Measurements from ENCODE around the gene HPSE. TPM values are rescaled to one million over a fixed set of nuclear protein-coding genes. Genes with fewer than 3 reads are reported as not detected.

Gene HPSE
- total and polyA plus RNA-seq, 4 donors = 0.43 to 4.7 (median 1.0) TPM

GRCh38 chr4:83262682-83263081, 72.0 kb downstream of the HPSE start:
- TF ChIP-seq GABPA (IDR thresholded peaks at IDR 0.05 in 1 of 2, conservative IDR thresholded peaks at IDR 0.05 in 1 of 2) (no peak), SP1 (IDR thresholded peaks at IDR 0.05) (no peak), REST (IDR thresholded peaks at IDR 0.05) (no peak), EGR1 (IDR thresholded peaks at IDR 0.05; ENCODE audit: low read depth in 2 of 2) (no peak), HNF4A (conservative IDR thresholded peaks at IDR 0.05) (no peak)
- Histone ChIP-seq H3K27me3 (ENCODE audit: control insufficient read depth in 4 of 4, insufficient read depth in 4 of 4, low read length in 3 of 4) (no peaks in the 10 kb centered on the region), H3K4me3 (ENCODE audit: low read depth in 1 of 3, low read length in 3 of 3) (no peak overlapping the region), H3K9me3 (ENCODE audit: control insufficient read depth in 4 of 4, low read length in 3 of 4) (no peaks in the 10 kb centered on the region), H3K27ac (ENCODE audit: low read depth in 1 of 2, low read length in 2 of 2) (no peak overlapping the region), H3K36me3 (ENCODE audit: control insufficient read depth in 4 of 4, insufficient read depth in 3 of 4, low read depth in 1 of 4, low read length in 3 of 4) (peaks cover 0 to 5% (median 2%) of the 10 kb centered on the region in 4 donors), H3K4me1 (ENCODE audit: control insufficient read depth in 4 of 4, insufficient read depth in 4 of 4, low read length in 3 of 4) (peaks cover 0 to 4% (median 0%) of the 10 kb centered on the region in 4 donors), H3K9ac (ENCODE audit: low read depth in 1 of 2, low read length in 2 of 2) (no peak overlapping the region)
- no peak for DNase-seq (ENCODE audit: low spot score)
- WGBS = 89% methylated on average over 2 of the region's 2 CpGs

- H3K9me3 ChIP-seq (ENCODE audit: control insufficient read depth in 4 of 4, low read length in 3 of 4) = no peaks in the 10 kb centered on the region
- H3K9ac ChIP-seq (ENCODE audit: low read depth in 1 of 2, low read length in 2 of 2) = no peak overlapping the region
- no peak overlapping the region for H3K27ac ChIP-seq (ENCODE audit: low read depth in 1 of 2, low read length in 2 of 2)
- H3K27me3 ChIP-seq (ENCODE audit: control insufficient read depth in 4 of 4, insufficient read depth in 4 of 4, low read length in 3 of 4) = no peaks in the 10 kb centered on the region
- H3K4me3 ChIP-seq (ENCODE audit: low read depth in 1 of 3, low read length in 3 of 3) = no peak overlapping the region
- TF ChIP-seq NR2F2 (IDR thresholded peaks at IDR 0.05) = no peak
- no peak for TF ChIP-seq MAX (IDR thresholded peaks at IDR 0.05)
- TF ChIP-seq RAD21 (IDR thresholded peaks at IDR 0.05) = no peak
- no peak for TF ChIP-seq RXRA (IDR thresholded peaks at IDR 0.05)
- TF ChIP-seq EGR1 (IDR thresholded peaks at IDR 0.05; ENCODE audit: low read depth in 2 of 2) = no peak
- no peak for TF ChIP-seq ZBTB33 (IDR thresholded peaks at IDR 0.05)
- TF ChIP-seq FOXA2 (IDR thresholded peaks at IDR 0.05) = no peak
- no peak for TF ChIP-seq TAF1 (conservative IDR thresholded peaks at IDR 0.05)
- no peak for TF ChIP-seq JUND (IDR thresholded peaks at IDR 0.05)
- no peak for TF ChIP-seq SP1 (IDR thresholded peaks at IDR 0.05)
- no peak for TF ChIP-seq YY1 (IDR thresholded peaks at IDR 0.05)
- no peak for TF ChIP-seq GABPA (IDR thresholded peaks at IDR 0.05 in 1 of 2, conservative IDR thresholded peaks at IDR 0.05 in 1 of 2)
- TF ChIP-seq ATF3 (IDR thresholded peaks at IDR 0.05) = no peak
- TF ChIP-seq HNF4A (conservative IDR thresholded peaks at IDR 0.05) = no peak
- no peak for DNase-seq (ENCODE audit: low spot score)
- WGBS = 88% methylated on average over 5 of the region's 5 CpGs
- H3K36me3 ChIP-seq (ENCODE audit: control insufficient read depth in 4 of 4, insufficient read depth in 3 of 4, low read depth in 1 of 4, low read length in 3 of 4) = peaks cover 0 to 5% (median under 1%) of the 10 kb centered on the region in 4 donors
- peaks cover 0 to 4% (median 0%) of the 10 kb centered on the region in 4 donors for H3K4me1 ChIP-seq (ENCODE audit: control insufficient read depth in 4 of 4, insufficient read depth in 4 of 4, low read length in 3 of 4)
Measured at GRCh38 chr4:83261307-83261706, 73.3 kb downstream of the HPSE start.

All from liver (tissue), 9 donors.